SK-N-SH (cell line): ENCODE results near the gene NELFB. TPM values are rescaled to one million over a fixed set of nuclear protein-coding genes. Genes with fewer than 3 reads are reported as not detected.

ENCODE experiments used
- CTCF ChIA-PET: fragments of 300-600, 350-600 bp; formaldehyde crosslinking; extraction: SDS; loops from one replicate; lab custom pipeline; 2021; lab: Yijun Ruan, JAX
- POLR2A ChIA-PET: fragments of 350-600 bp; sonication (Branson Sonifier 250); formaldehyde crosslinking; extraction: SDS; loops from one replicate; lab custom pipeline; 2020; ENCODE audit warnings: antibody characterized with exemption, inconsistent platforms; lab: Yijun Ruan, JAX
- DNase-seq: peaks from one replicate; pipeline ENCODE4 v3.0.0; 2012
- H2AFZ ChIP-seq: fragments of 200-600 bp; sonication (generic); 2 replicates; pipeline ENCODE4 v1.8.1; 2016; ENCODE audit warnings: antibody characterized with exemption, mild to moderate bottlenecking, low read depth
- H3F3A ChIP-seq: fragments of 200-600 bp; sonication (generic); replicated peaks from 2 replicates; pipeline ENCODE3; 2016; ENCODE audit warnings: antibody characterized with exemption, mild to moderate bottlenecking; ENCODE audit not compliant: insufficient read depth
- H3K27ac ChIP-seq, 2 experiments: fragments of 200-500 bp in 1 of 2; fragments of 200-600 bp in 1 of 2; sonication (Bioruptor generic) in 1 of 2; sonication (generic), shearing (Covaris generic) in 1 of 2; 2 replicates each; pipeline versions ENCODE4 v1.5.1 to v1.6.1; 2014 to 2016; ENCODE audit warnings: low read depth in 2 of 2, inconsistent platforms in 1 of 2, low read length in 1 of 2, mild to moderate bottlenecking in 1 of 2, mixed read lengths in 1 of 2
- H3K27me3 ChIP-seq: fragments of 200-600 bp; sonication (generic), shearing (Covaris generic); 2 replicates; pipeline ENCODE4 v1.6.1; 2016; ENCODE audit warnings: mixed run types; ENCODE audit not compliant: insufficient read depth
- H3K36me3 ChIP-seq, 2 experiments: fragments of 200-500 bp in 1 of 2; fragments of 200-600 bp in 1 of 2; sonication (Bioruptor generic) in 1 of 2; sonication (generic) in 1 of 2; replicated peaks in 1 of 2; 2 replicates each; pipeline versions ENCODE3 to v1.5.1; 2014 to 2016; ENCODE audit warnings: low read length in 1 of 2, mild to moderate bottlenecking in 1 of 2; ENCODE audit not compliant: insufficient read depth in 2 of 2, control insufficient read depth in 1 of 2
- H3K4me1 ChIP-seq, 2 experiments: fragments of 200-500 bp in 1 of 2; fragments of 200-600 bp in 1 of 2; sonication (Bioruptor generic) in 1 of 2; sonication (generic), shearing (Covaris generic) in 1 of 2; 2 replicates each; pipeline versions ENCODE4 v1.5.1 to v1.6.1; 2014 to 2016; ENCODE audit warnings: low read depth in 1 of 2, low read length in 1 of 2, mixed run types in 1 of 2; ENCODE audit not compliant: insufficient read depth in 2 of 2, control insufficient read depth in 1 of 2
- H3K4me2 ChIP-seq: fragments of 200-600 bp; sonication (generic), shearing (Covaris generic); 2 replicates; pipeline ENCODE4 v1.6.1; 2017; ENCODE audit warnings: mixed run types
- H3K4me3 ChIP-seq, 2 experiments: fragments of 200-500 bp in 1 of 2; fragments of 200-600 bp in 1 of 2; sonication (Bioruptor generic) in 1 of 2; sonication (generic), shearing (Covaris generic) in 1 of 2; 2 replicates each; pipeline versions ENCODE4 v1.5.1 to v1.8.1; 2014 to 2016; ENCODE audit warnings: low read depth in 2 of 2, inconsistent platforms in 1 of 2, low read length in 1 of 2, mild to moderate bottlenecking in 1 of 2, mixed read lengths in 1 of 2, moderate library complexity in 1 of 2
- H3K79me2 ChIP-seq: fragments of 200-600 bp; sonication (generic); 2 replicates; pipeline ENCODE4 v1.8.1; 2017; ENCODE audit warnings: mild to moderate bottlenecking; ENCODE audit not compliant: insufficient read depth
- H3K9ac ChIP-seq: fragments of 200-600 bp; sonication (generic); 2 replicates; pipeline ENCODE4 v1.6.1; 2017; ENCODE audit warnings: mixed run types
- H3K9me2 ChIP-seq: fragments of 200-600 bp; sonication (generic); 2 replicates; pipeline ENCODE4 v1.6.1; 2017; ENCODE audit warnings: mixed run types
- H3K9me3 ChIP-seq: fragments of 200-600 bp; sonication (generic); 2 replicates; pipeline ENCODE4 v1.6.1; 2017; ENCODE audit warnings: mixed run types, mild to moderate bottlenecking, moderate library complexity
- H4K20me1 ChIP-seq: fragments of 200-600 bp; sonication (generic); 2 replicates; pipeline ENCODE4 v1.6.1; 2017; ENCODE audit warnings: mild to moderate bottlenecking, mixed run types; ENCODE audit not compliant: insufficient read depth
- CHD2 ChIP-seq: fragments of 150-350 bp; IDR thresholded peaks from 2 replicates; pipeline ENCODE4 v1.6.1; 2018; ENCODE audit warnings: low read length; ENCODE audit not compliant: partially characterized antibody
- ELF1 ChIP-seq: IDR thresholded peaks from 2 replicates; pipeline ENCODE4 v1.4.0; 2012
- FOXJ3 ChIP-seq: sonication (generic); formaldehyde crosslinking; IDR thresholded peaks from 2 replicates; pipeline ENCODE4 v1.5.1; 2020; ENCODE audit warnings: mild to moderate bottlenecking, missing genetic modification reagents
- FOXM1 ChIP-seq: IDR thresholded peaks from 2 replicates; pipeline ENCODE4 v1.4.0; 2012; ENCODE audit warnings: low read depth, mild to moderate bottlenecking
- GABPA ChIP-seq: IDR thresholded peaks from 2 replicates; pipeline ENCODE4 v1.4.0; 2012; ENCODE audit warnings: low read depth, mild to moderate bottlenecking
- GATA2 ChIP-seq: sonication (generic); formaldehyde crosslinking; IDR thresholded peaks from 2 replicates; pipeline ENCODE4 v1.5.0; 2020; ENCODE audit warnings: mild to moderate bottlenecking, missing genetic modification reagents
- NFIC ChIP-seq: IDR thresholded peaks from 2 replicates; pipeline ENCODE4 v1.4.0; 2012; ENCODE audit warnings: borderline replicate concordance
- NRF1 ChIP-seq: IDR thresholded peaks from 2 replicates; pipeline ENCODE4 v1.6.1; 2012; ENCODE audit warnings: low read depth, mild to moderate bottlenecking, low read length
- POLR2AphosphoS5 ChIP-seq: IDR thresholded peaks from 2 replicates; pipeline ENCODE4 v1.6.1; 2012; ENCODE audit warnings: low read depth, low read length
- RCOR1 ChIP-seq: fragments of 150-350 bp; IDR thresholded peaks from 2 replicates; pipeline ENCODE4 v1.6.1; 2017; ENCODE audit warnings: antibody characterized with exemption, low read length
- RFX5 ChIP-seq: IDR thresholded peaks from 2 replicates; pipeline ENCODE4 v1.6.1; 2012; ENCODE audit warnings: mild to moderate bottlenecking, improper control_type of control experiment, low read length
- TCF12 ChIP-seq: IDR thresholded peaks from 2 replicates; pipeline ENCODE4 v1.4.0; 2012
- TEAD4 ChIP-seq: IDR thresholded peaks from 2 replicates; pipeline ENCODE4 v1.4.0; 2012; ENCODE audit warnings: mild to moderate bottlenecking, borderline replicate concordance; ENCODE audit not compliant: insufficient read depth
- WGBS: methylation state at CpG from one replicate; pipeline ENCODE4 v1.1.6; 2017; ENCODE audit warnings: low lambda C conversion rate; 5-methylcytosine and 5-hydroxymethylcytosine counted together
- polyA plus RNA-seq, 3 experiments: library from polyadenylated mRNA; depleted of rRNA; stranded (reverse); fragments of >200 nt; gene quantifications; 2 replicates each; pipeline ENCODE4 v1.2.3, GENCODE V29; 2012
- TF ChIP-seq, protein P1 (sequence below): fragments of 150-350 bp; IDR thresholded peaks from 2 replicates; pipeline ENCODE4 v1.6.1; 2016; ENCODE audit warnings: mild to moderate bottlenecking, low read depth, low read length
- TF ChIP-seq, protein P2 (sequence below): fragments of 200-600 bp; sonication (generic); IDR thresholded peaks from 2 replicates; pipeline ENCODE4 v1.6.1; 2017; ENCODE audit warnings: antibody characterized with exemption, mild to moderate bottlenecking, moderate library complexity

NELFB gene
- polyA plus RNA-seq, 1 of the 3 experiments (the other 2 are of a cell fraction) = 62.7 TPM

DNA sequence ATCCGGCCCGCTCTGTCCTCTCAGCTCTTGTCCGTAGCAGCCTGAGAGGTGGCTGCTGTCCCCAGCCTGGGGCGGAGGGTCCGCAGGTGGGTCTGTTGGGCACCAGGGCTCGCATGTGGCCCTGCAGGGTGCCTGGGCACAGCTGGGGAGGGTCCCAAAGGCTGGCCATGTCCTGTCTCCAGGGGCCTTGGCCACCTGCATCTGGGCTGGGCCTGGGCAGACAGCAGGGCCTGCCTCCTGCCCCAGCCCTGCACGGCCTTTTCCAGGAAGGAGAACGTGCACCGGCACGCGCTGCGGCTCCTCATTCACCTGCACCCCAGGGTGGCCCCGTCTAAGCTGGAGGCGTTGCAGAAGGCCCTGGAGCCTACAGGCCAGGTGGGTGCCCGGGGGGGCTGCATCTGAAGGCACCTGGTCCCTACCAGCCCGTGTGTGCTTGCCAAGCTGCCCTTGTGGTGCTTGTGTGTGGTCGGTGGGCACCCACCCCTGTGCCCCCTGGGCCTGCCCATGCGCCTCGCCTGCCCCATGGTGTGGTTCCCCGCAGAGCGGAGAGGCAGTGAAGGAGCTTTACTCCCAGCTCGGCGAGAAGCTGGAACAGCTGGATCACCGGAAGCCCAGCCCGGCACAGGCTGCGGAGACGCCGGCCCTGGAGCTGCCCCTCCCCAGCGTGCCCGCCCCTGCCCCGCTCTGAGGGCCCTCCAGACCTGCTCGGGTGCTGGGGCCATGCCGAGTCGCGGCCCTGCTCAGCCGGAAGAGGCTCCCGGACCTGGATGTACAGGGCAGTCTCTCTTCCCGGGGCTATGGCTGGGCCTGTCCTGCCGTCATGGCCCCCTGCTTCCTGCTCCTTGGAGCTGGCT is 17.3 kb downstream of the NELFB start:
- DNase-seq = no peak
- Histone ChIP-seq H3K4me2 (no peak overlapping the region), H3K79me2 (no peaks in the 10 kb centered on the region), H3K9ac (no peak overlapping the region), H4K20me1 (0 out of 2 replicates have a peak, but pooled peaks cover 3% of the 10 kb centered on the region), H3K27ac (no peak overlapping the region), H2AFZ (no peak overlapping the region), H3K9me2 (no peaks in the 10 kb centered on the region), H3K9me3 (no peaks in the 10 kb centered on the region), H3K36me3 (peaks cover 19 to 36% of the 10 kb centered on the region in 2 experiments), H3K4me1 (no peaks in the 10 kb centered on the region; a peak in 2 of 4 replicates), H3K27me3 (no peaks in the 10 kb centered on the region), H3F3A (peaks cover 8% of the 10 kb centered on the region), H3K4me3 (no peak overlapping the region)
- CTCF ChIA-PET = interaction anchor here (0.8 to 2.8 kb wide), 5 partner anchors 11 to 173 kb away, joined by 3 to 18 read pairs (median 5); no protein-coding TSS in a partner anchor
- POLR2A ChIA-PET = interaction anchor here (1.1 to 1.5 kb wide), 3 partner anchors 9 to 36 kb away, joined by 3 to 8 read pairs (median 3); no protein-coding TSS in a partner anchor
- 89% methylated on average over 18 of the region's 39 CpGs for WGBS
- TF ChIP-seq TCF12 (no peak), NRF1 (no peak), GABPA (no peak), RCOR1 (no peak), POLR2AphosphoS5 (no peak), CHD2 (no peak), NFIC (no peak), TEAD4 (no peak), FOXM1 (no peak), RFX5 (no peak), FOXJ3 (CRISPR knock-in tag) (no peak)
- TF ChIP-seq, protein P1, sequence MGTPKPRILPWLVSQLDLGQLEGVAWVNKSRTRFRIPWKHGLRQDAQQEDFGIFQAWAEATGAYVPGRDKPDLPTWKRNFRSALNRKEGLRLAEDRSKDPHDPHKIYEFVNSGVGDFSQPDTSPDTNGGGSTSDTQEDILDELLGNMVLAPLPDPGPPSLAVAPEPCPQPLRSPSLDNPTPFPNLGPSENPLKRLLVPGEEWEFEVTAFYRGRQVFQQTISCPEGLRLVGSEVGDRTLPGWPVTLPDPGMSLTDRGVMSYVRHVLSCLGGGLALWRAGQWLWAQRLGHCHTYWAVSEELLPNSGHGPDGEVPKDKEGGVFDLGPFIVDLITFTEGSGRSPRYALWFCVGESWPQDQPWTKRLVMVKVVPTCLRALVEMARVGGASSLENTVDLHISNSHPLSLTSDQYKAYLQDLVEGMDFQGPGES = no peak
- TF ChIP-seq, protein P2, sequence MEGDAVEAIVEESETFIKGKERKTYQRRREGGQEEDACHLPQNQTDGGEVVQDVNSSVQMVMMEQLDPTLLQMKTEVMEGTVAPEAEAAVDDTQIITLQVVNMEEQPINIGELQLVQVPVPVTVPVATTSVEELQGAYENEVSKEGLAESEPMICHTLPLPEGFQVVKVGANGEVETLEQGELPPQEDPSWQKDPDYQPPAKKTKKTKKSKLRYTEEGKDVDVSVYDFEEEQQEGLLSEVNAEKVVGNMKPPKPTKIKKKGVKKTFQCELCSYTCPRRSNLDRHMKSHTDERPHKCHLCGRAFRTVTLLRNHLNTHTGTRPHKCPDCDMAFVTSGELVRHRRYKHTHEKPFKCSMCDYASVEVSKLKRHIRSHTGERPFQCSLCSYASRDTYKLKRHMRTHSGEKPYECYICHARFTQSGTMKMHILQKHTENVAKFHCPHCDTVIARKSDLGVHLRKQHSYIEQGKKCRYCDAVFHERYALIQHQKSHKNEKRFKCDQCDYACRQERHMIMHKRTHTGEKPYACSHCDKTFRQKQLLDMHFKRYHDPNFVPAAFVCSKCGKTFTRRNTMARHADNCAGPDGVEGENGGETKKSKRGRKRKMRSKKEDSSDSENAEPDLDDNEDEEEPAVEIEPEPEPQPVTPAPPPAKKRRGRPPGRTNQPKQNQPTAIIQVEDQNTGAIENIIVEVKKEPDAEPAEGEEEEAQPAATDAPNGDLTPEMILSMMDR = no peak

DNA sequence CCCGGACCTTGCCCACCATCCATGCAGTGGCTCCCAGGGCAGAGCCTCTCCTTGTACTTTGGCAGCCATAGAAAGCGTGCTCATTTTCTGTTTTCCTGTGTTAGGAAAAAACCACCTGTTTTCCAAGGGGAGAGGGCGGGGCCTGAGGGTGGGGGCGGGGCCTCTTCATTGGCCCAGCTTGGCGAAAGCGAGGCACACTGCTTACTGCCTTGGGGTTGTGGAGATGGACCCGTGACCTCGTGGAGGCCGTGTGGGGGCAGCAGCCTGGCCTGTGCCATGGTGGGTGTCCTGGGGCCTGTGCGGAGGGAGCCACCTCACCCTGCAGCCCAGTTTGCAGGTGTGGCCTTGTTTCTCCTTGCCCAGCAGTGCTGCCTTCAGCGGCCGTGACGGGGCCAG is 18.0 kb downstream of the NELFB start:
- CTCF ChIA-PET = interaction anchor here (0.8 to 2.8 kb wide), 4 partner anchors 11 to 173 kb away, joined by 3 to 18 read pairs (median 10); no protein-coding TSS in a partner anchor
- H3K4me2 ChIP-seq = no peak overlapping the region
- no peaks in the 10 kb centered on the region for H3K9me2 ChIP-seq
- peak; percentile 65 for DNase-seq
- no peak overlapping the region for H2AFZ ChIP-seq
- H3K4me1 ChIP-seq = no peaks in the 10 kb centered on the region; a peak in 2 of 4 replicates
- H4K20me1 ChIP-seq = 0 out of 2 replicates have a peak, but pooled peaks cover 3% of the 10 kb centered on the region
- H3K79me2 ChIP-seq = no peaks in the 10 kb centered on the region
- no peak overlapping the region for H3K4me3 ChIP-seq
- no peak overlapping the region for H3K27ac ChIP-seq
- H3K36me3 ChIP-seq = peaks cover 12 to 33% of the 10 kb centered on the region in 2 experiments
- H3K9ac ChIP-seq = no peak overlapping the region
- no peaks in the 10 kb centered on the region for H3K27me3 ChIP-seq
- 100% methylated on average over 5 of the region's 13 CpGs for WGBS
- peaks cover 8% of the 10 kb centered on the region for H3F3A ChIP-seq
- TF ChIP-seq NRF1 (no peak), ELF1 (no peak), GATA2 (CRISPR knock-in tag) (no peak)
- TF ChIP-seq, all 33 proteins: peak for 0
- H3K9me3 ChIP-seq = no peaks in the 10 kb centered on the region
- POLR2A ChIA-PET = interaction anchor here (1.0 to 1.5 kb wide), 5 partner anchors 8 to 52 kb away, joined by 3 to 8 read pairs (median 3); no protein-coding TSS in a partner anchor
